OCI-LY7 (cell line): ENCODE measurements around the gene CLDN4. TPM values are rescaled to one million over a fixed set of nuclear protein-coding genes. Genes with fewer than 3 reads are reported as not detected.

Experiments
- BruUV-seq: library from RNA; stranded (reverse); fragments of 400-500 nt; replicated peaks from 2 replicates; lab custom pipeline; 2021; lab: Mats Ljungman, UMichigan
- CTCF ChIA-PET: fragments of 300-600 bp; sonication (Branson Sonifier 250); formaldehyde crosslinking; loops from one replicate; lab custom pipeline; 2022; ENCODE audit warnings: antibody characterized with exemption; ENCODE audit not compliant: unreplicated experiment; lab: Charles Lee
- POLR2A ChIA-PET: fragments of 300-600 bp; sonication (Branson Sonifier 250); formaldehyde crosslinking; loops from one replicate; lab custom pipeline; 2022; ENCODE audit warnings: antibody characterized with exemption; lab: Charles Lee
- DNase-seq: peaks from one replicate; pipeline ENCODE4 v3.0.0-alpha.2; 2015; ENCODE audit warnings: low spot score
- H2AFZ ChIP-seq: fragments of 200-600 bp; sonication (generic), shearing (Covaris generic); 2 replicates; pipeline ENCODE4 v1.6.1; 2014; ENCODE audit warnings: mild to moderate bottlenecking, antibody characterized with exemption, low read length, moderate library complexity
- H3K27ac ChIP-seq: fragments of 200-600 bp; sonication (generic); 2 replicates; pipeline ENCODE4 v1.5.1; 2014; ENCODE audit warnings: mixed run types, low read depth, mild to moderate bottlenecking, moderate library complexity, low read length, inconsistent platforms; ENCODE audit not compliant: poor library complexity, severe bottlenecking
- H3K36me3 ChIP-seq: fragments of 200-600 bp; sonication (generic); 2 replicates; pipeline ENCODE4 v1.6.1; 2014; ENCODE audit warnings: mild to moderate bottlenecking, antibody characterized with exemption, low read length, moderate library complexity, mixed read lengths; ENCODE audit not compliant: insufficient read depth
- H3K4me1 ChIP-seq: fragments of 200-600 bp; sonication (generic); 2 replicates; pipeline ENCODE4 v1.5.1; 2014; ENCODE audit warnings: mild to moderate bottlenecking, low read length; ENCODE audit not compliant: insufficient read depth, poor library complexity, severe bottlenecking
- H3K4me2 ChIP-seq: fragments of 200-600 bp; sonication (generic); 2 replicates; pipeline ENCODE4 v1.6.1; 2014; ENCODE audit warnings: mild to moderate bottlenecking, low read length
- H3K4me3 ChIP-seq: fragments of 200-600 bp; sonication (generic); 2 replicates; pipeline ENCODE4 v1.5.1; 2014; ENCODE audit warnings: mild to moderate bottlenecking, low read depth, low read length; ENCODE audit not compliant: poor library complexity, severe bottlenecking
- H3K79me2 ChIP-seq: fragments of 200-600 bp; sonication (generic); 2 replicates; pipeline ENCODE4 v1.6.1; 2016; ENCODE audit warnings: low read depth, mild to moderate bottlenecking, low read length, moderate library complexity, mixed read lengths; ENCODE audit not compliant: insufficient read depth
- H3K9me2 ChIP-seq: fragments of 200-600 bp; sonication (generic); 2 replicates; pipeline ENCODE4 v1.6.1; 2016; ENCODE audit warnings: mild to moderate bottlenecking, low read length, mixed read lengths; ENCODE audit not compliant: insufficient read depth
- H3K9me3 ChIP-seq: fragments of 200-600 bp; sonication (generic); 2 replicates; pipeline ENCODE4 v1.6.1; 2014; ENCODE audit warnings: mild to moderate bottlenecking, mixed run types, low read length, mixed read lengths
- H4K20me1 ChIP-seq: fragments of 200-600 bp; sonication (generic); 2 replicates; pipeline ENCODE4 v1.6.1; 2014; ENCODE audit warnings: mild to moderate bottlenecking, antibody characterized with exemption, low read length, moderate library complexity, mixed read lengths; ENCODE audit not compliant: insufficient read depth
- CTCF ChIP-seq: fragments of 200-600 bp; sonication (generic); conservative IDR thresholded peaks from 2 replicates; pipeline ENCODE4 v1.5.1; 2014; ENCODE audit warnings: mild to moderate bottlenecking, antibody characterized with exemption, low read length, moderate library complexity, mixed read lengths
- EZH2phosphoT487 ChIP-seq: fragments of 200-600 bp; sonication (generic); IDR thresholded peaks from 2 replicates; pipeline ENCODE4 v1.6.1; 2018; ENCODE audit warnings: low read depth, borderline replicate concordance, mild to moderate bottlenecking, mixed run types, antibody characterized with exemption, low read length, moderate library complexity, mixed read lengths
- intact Hi-C: fragments of 100-400 bp; cut with micrococcal nuclease; formaldehyde crosslinking; loops from one replicate; pipeline ENCODE4 v1.10.0; 2022; ENCODE audit not compliant: unreplicated experiment
- total RNA-seq, 2 experiments: library from RNA; depleted of rRNA in 1 of 2; stranded (reverse); fragments of >200 nt in 1 of 2; shearing (Covaris generic) in 1 of 2; gene quantifications; 2 replicates each; pipeline ENCODE4 v1.2.3, GENCODE V29; 2014 to 2022

Gene CLDN4
- total RNA-seq, 2 experiments from 2014 or later = 0.13 to 1.0 TPM

DNA sequence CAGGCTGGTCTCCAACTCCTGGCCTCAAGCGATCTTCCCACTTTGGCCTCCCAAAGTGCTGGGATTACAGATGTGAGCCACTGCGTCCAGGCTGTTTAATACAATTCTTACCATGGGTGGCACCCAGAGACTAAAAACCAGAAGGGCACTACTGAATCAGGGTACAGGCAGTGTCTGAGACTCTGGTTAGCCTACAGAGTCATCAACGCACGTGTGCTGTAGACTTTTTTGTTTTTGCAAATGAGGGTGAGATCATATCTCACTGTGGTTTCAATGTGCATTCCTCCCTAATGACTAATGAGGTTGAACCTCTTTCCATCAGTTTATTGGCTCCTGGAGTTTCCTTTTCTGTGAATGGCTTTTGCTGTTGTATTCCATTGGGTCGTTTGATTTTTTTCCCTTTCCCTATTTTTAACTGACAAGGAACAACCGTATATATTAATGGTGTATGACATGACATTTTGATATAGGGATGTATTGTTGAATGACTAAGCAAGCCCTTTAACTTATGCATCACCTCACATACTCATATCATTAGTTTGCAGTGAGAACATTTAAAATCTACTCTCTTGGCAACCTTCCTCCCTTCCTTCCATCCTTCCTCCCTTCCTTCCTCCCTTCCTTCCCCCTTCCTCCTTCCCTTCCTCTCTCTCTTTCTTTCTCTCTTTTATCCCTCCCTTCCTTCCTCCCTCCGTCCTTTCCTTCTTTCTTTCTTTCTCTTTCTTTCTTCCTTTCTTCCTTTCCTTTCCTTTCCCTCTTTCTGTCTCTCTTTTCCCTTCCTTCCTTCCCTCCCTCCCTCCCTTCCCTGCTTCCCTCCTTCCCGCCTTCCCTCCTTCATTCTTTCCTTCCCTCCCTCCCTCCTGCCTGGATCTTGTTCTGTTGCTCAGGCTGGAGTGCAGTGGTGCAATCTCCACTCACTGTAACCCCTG lies 20.9 kb downstream of the CLDN4 start:
- no TSS peak for BruUV-seq
- H3K4me1 ChIP-seq = no peaks in the 10 kb centered on the region
- no peak overlapping the region for H3K27ac ChIP-seq
- CTCF ChIA-PET = no interaction called here
- no peaks in the 10 kb centered on the region for H3K79me2 ChIP-seq
- H3K9me2 ChIP-seq = no peaks in the 10 kb centered on the region
- DNase-seq = no peak
- no peaks in the 10 kb centered on the region for H4K20me1 ChIP-seq
- H2AFZ ChIP-seq = no peak overlapping the region
- intact Hi-C loops = no loop called here
- no peak overlapping the region for H3K4me3 ChIP-seq
- H3K36me3 ChIP-seq = no peaks in the 10 kb centered on the region
- no peak overlapping the region for H3K4me2 ChIP-seq
- 0 out of 2 replicates have a peak, but pooled peaks cover 4% of the 10 kb centered on the region for H3K9me3 ChIP-seq
- TF ChIP-seq EZH2phosphoT487 (no peak), CTCF (no peak)
- POLR2A ChIA-PET = no interaction called here

- H3K9me3 ChIP-seq = 0 out of 2 replicates have a peak, but pooled peaks cover 4% of the 10 kb centered on the region
- H3K4me3 ChIP-seq = no peak overlapping the region
- POLR2A ChIA-PET = no interaction called here
- TF ChIP-seq CTCF = no peak
- no peak for TF ChIP-seq EZH2phosphoT487
- CTCF ChIA-PET = no interaction called here
- H3K27ac ChIP-seq = no peak overlapping the region
- H3K4me1 ChIP-seq = no peaks in the 10 kb centered on the region
- no peak for DNase-seq
- BruUV-seq = no TSS peak
- no peak overlapping the region for H3K4me2 ChIP-seq
- intact Hi-C loops = no loop called here
- no peaks in the 10 kb centered on the region for H3K79me2 ChIP-seq
- no peaks in the 10 kb centered on the region for H3K36me3 ChIP-seq
- no peaks in the 10 kb centered on the region for H3K9me2 ChIP-seq
- H2AFZ ChIP-seq = no peak overlapping the region
- H4K20me1 ChIP-seq = no peaks in the 10 kb centered on the region
Observed at GRCh38 chr7:73852500-73852899, 21.7 kb downstream of the CLDN4 start.

DNA sequence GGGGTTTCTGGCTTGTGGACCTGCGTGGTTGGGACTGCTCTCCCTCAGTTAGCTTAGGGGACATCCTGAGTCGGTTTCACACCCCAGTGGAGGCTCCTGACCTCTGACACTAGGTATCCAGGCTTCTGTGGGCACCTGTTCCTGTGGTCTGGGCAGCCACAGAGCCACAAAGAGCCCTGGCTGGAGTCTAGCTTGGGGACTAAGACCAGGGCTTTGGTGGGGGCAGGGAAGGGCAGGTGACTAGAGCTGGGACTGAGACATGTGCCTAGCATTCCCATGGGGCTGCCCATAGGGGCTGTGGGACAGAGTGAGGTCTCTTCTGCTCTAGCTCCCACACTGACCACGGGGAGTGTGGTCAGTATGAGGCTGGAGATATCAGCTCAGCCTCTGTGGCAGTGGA lies 26.1 kb downstream of the CLDN4 start:
- no peaks in the 10 kb centered on the region for H3K9me3 ChIP-seq
- no peak overlapping the region for H3K4me3 ChIP-seq
- no peak overlapping the region for H3K27ac ChIP-seq
- no TSS peak for BruUV-seq
- CTCF ChIA-PET = no interaction called here
- TF ChIP-seq EZH2phosphoT487 (no peak), CTCF (no peak)
- intact Hi-C loops = no loop called here
- H3K36me3 ChIP-seq = no peaks in the 10 kb centered on the region
- DNase-seq = no peak
- no peaks in the 10 kb centered on the region for H3K9me2 ChIP-seq
- POLR2A ChIA-PET = interaction anchor here (0.7 kb wide), 2 partner anchors 19 to 138 kb away, joined by 3 read pairs; no protein-coding TSS in a partner anchor
- H4K20me1 ChIP-seq = no peaks in the 10 kb centered on the region
- H2AFZ ChIP-seq = no peak overlapping the region
- H3K4me1 ChIP-seq = no peaks in the 10 kb centered on the region
- no peaks in the 10 kb centered on the region for H3K79me2 ChIP-seq
- H3K4me2 ChIP-seq = no peak overlapping the region
